Naive B cell (primary cell): ENCODE data around the gene PGM2. TPM values are rescaled to one million over a fixed set of nuclear protein-coding genes. Genes with fewer than 3 reads are reported as not detected.
"Not testable (repeated sequence)": the region's sequence is repeated elsewhere in the genome, so short reads cannot be mapped to it uniquely, and the experiment has no call there.

ENCODE experiments used
- ATAC-seq, 2 donors: fragments of 150-1000 bp; cut with Tn5 transposase; 2 replicates each; pipeline ENCODE4 v1.10.0; 2021; ENCODE audit warnings: low read depth in 2 of 2, mild to moderate bottlenecking in 2 of 2, moderate library complexity in 2 of 2
- DNase-seq: peaks from one replicate; pipeline ENCODE4 v3.0.0; 2022
- H3K27ac Mint-ChIP-seq, 6 donors: one replicate each; pipeline ENCODE4 v1.8.0; 2020 to 2022; ENCODE audit warnings: mild to moderate bottlenecking in 6 of 6, mixed read lengths in 6 of 6, moderate library complexity in 5 of 6, inconsistent platforms in 2 of 6
- H3K27me3 Mint-ChIP-seq, 3 donors: one replicate each; pipeline ENCODE4 v1.8.0; 2021 to 2022; ENCODE audit warnings: mixed read lengths in 3 of 3, mild to moderate bottlenecking in 1 of 3
- H3K36me3 Mint-ChIP-seq, 2 donors: one replicate each; pipeline ENCODE4 v1.8.0; 2020 to 2022; ENCODE audit warnings: mixed read lengths in 2 of 2, inconsistent platforms in 1 of 2, mild to moderate bottlenecking in 1 of 2
- H3K4me1 Mint-ChIP-seq, 3 donors: one replicate each; pipeline ENCODE4 v1.8.0; 2020 to 2022; ENCODE audit warnings: mixed read lengths in 3 of 3, inconsistent platforms in 1 of 3, mild to moderate bottlenecking in 1 of 3, moderate library complexity in 1 of 3
- H3K4me3 Mint-ChIP-seq, 8 donors: one replicate each; pipeline ENCODE4 v1.8.0; 2020 to 2022; ENCODE audit warnings: mild to moderate bottlenecking in 8 of 8, mixed read lengths in 8 of 8, moderate library complexity in 8 of 8, inconsistent platforms in 2 of 8
- H3K9me3 Mint-ChIP-seq, 7 donors: one replicate each; pipeline ENCODE4 v1.8.0; 2020 to 2022; ENCODE audit warnings: mixed read lengths in 7 of 7, mild to moderate bottlenecking in 5 of 7, inconsistent platforms in 2 of 7, moderate library complexity in 1 of 7
- polyA plus RNA-seq, 6 donors: library from polyadenylated mRNA; unstranded; fragments of 300-500 nt; fragmentation: Illumina TruSeq; gene quantifications; one replicate each; pipeline ENCODE4 v1.2.3, GENCODE V29; 2021; ENCODE audit warnings: low read depth in 6 of 6

Gene PGM2
- polyA plus RNA-seq, 6 donors from 2014 or later = 10.5 to 19.8 (median 17.4) TPM

DNA sequence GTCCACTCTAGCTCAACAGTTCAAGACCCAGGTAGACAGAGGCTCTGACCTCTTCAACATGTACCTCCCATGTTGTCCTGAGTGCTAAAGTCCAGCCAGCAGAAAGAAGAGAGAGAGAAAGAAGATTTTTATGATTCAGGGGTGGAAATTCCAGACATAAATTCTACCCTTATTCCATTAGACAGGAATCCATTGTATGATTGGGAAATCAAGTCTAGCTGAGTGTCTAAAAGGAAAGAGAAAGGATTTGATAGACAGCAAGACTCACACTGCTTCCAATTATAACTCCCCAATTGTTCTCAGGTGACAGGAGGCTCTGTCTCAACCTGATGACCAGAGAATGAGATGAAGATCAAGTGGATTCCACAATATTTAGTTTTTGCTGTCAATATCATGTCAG lies 27.9 kb upstream of the PGM2 start:
- peaks cover 5 to 14% (median 8%) of the 10 kb centered on the region in 3 donors for H3K27me3 Mint-ChIP-seq
- DNase-seq (no peak), ATAC-seq (no peak)
- H3K4me1 Mint-ChIP-seq = no peaks in the 10 kb centered on the region
- no peaks in the 10 kb centered on the region for H3K36me3 Mint-ChIP-seq
- no peak overlapping the region for H3K27ac Mint-ChIP-seq
- no peaks in the 10 kb centered on the region for H3K9me3 Mint-ChIP-seq
- H3K4me3 Mint-ChIP-seq = no peak overlapping the region

- ATAC-seq (no peak), DNase-seq (no peak)
- Mint-ChIP-seq H3K27me3 (peaks cover 5 to 10% (median 8%) of the 10 kb centered on the region in 3 donors), H3K27ac (no peak overlapping the region), H3K36me3 (no peaks in the 10 kb centered on the region), H3K4me1 (peaks cover 0 to 5% (median 1%) of the 10 kb centered on the region in 3 donors), H3K9me3 (no peaks in the 10 kb centered on the region), H3K4me3 (no peak overlapping the region)
These were observed 26.4 kb upstream of the PGM2 start for GRCh38 chr4:37799941-37800554.

- DNase-seq (no peak), ATAC-seq (no peak)
- Mint-ChIP-seq H3K4me1 (peaks cover 0 to 5% (median 3%) of the 10 kb centered on the region in 3 donors), H3K27ac (peak overlapping the region in 1 of 6 donors; percentile 19), H3K4me3 (no peak overlapping the region), H3K36me3 (no peaks in the 10 kb centered on the region), H3K9me3 (no peaks in the 10 kb centered on the region), H3K27me3 (peaks cover 0 to 4% (median 0%) of the 10 kb centered on the region in 3 donors)
These were observed 24.3 kb upstream of the PGM2 start for GRCh38 chr4:37802068-37802666.

DNA sequence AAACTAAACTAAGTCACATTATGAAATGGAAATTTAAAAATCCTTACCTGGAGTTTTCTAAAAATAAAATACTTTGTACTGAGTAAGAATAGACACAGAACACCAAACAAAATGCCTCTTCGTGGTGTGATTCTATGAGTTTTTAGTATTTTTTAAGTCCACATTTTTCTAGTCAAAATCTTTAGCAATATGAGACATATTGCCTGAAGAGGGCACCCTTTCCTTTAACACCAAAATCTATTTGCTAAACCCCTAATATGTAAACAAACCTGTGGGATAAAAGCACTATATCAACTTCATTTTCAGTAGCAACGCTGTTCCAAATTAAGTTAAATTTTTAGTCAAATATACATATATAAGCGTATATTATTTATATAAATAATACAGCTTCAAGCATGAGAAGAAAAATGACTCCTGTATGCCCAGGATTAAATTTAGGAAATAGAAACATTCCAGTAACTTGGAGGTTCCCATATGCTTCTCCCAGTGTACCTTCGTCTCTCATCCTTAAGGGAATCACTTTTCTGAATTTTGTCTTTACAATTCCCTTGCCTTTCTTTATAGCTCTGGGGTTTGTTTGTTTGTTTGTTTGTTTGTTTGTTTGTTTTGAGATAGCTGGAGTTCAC lies 23.0 kb upstream of the PGM2 start:
- Mint-ChIP-seq H3K9me3 (no peaks in the 10 kb centered on the region), H3K27ac (no peak overlapping the region), H3K4me1 (peaks cover 0 to 5% (median 3%) of the 10 kb centered on the region in 3 donors), H3K4me3 (no peak overlapping the region), H3K27me3 (peaks cover 0 to 2% (median 0%) of the 10 kb centered on the region in 3 donors), H3K36me3 (no peaks in the 10 kb centered on the region)
- ATAC-seq = peak; percentile 28 to 43
- DNase-seq = peak; percentile 29

DNA sequence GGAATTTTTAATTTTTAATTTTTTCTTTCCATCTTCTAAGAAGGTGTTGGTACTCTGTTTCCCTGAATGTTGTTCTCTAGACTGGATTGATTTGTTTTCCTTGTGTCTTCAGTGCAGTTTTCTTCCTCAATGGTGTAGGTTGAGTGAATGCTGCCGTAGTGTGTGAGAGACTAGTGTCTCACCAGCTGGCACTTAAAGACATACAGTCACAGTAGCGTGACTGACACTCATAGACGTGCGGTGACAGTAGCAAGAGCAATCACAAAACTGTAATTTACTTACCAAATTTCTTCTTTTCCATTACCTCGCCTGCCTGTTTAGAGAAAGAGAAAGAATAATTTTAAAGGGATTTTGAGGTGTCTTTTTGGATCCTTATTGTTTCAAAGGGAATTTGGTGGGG lies 21.4 kb upstream of the PGM2 start:
- Mint-ChIP-seq H3K36me3 (no peaks in the 10 kb centered on the region), H3K27ac (no peak overlapping the region), H3K27me3 (no peaks in the 10 kb centered on the region), H3K9me3 (no peaks in the 10 kb centered on the region), H3K4me3 (no peak overlapping the region), H3K4me1 (peaks cover 0 to 5% (median 3%) of the 10 kb centered on the region in 3 donors)
- DNase-seq = no peak
- ATAC-seq = peak; percentile 42 to 60

DNA sequence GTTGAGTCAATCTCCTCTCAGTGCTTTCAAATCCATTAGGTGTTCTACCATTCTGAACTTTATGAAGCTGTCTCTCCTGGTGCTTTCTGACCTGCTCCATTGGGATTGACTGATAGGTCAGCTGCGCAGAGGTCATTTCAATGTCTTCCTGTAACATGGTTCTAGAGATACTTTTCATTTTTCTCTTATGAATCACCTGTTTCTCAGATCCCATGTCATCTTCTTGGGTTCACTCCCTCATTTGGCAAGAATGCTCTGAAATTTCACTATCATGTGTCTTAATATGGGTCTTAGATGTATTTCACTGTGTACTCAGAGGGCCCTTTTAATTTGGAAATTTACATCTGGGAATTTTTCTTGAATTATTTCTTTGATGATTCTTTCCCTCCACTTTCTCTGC lies 13.8 kb upstream of the PGM2 start:
- ATAC-seq = no peak
- no peaks in the 10 kb centered on the region for H3K36me3 Mint-ChIP-seq
- H3K4me3 Mint-ChIP-seq = no peak overlapping the region
- H3K27me3 Mint-ChIP-seq = no peaks in the 10 kb centered on the region
- no peak overlapping the region for H3K27ac Mint-ChIP-seq
- peaks cover 0 to 5% (median 0%) of the 10 kb centered on the region in 7 donors for H3K9me3 Mint-ChIP-seq
- DNase-seq = no peak
- peaks cover 10 to 13% (median 13%) of the 10 kb centered on the region in 3 donors for H3K4me1 Mint-ChIP-seq

DNA sequence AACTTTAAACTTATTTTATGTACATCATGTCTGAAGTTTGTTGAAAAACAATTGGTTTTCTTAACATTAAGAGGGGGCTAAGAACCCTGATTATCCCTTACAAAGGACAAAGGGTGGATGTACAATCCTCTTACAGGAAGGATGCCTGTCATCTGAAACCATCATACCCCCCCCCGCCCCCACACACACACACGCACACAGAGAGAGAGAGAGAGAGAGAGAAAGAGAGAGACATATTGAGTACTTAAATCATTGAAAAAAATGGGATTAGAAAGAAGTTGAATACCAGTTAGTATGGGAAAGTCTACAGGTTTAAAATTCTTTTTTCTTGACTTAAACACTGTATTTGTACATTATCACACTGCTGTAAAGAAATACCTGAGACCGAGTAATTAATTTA lies 10.9 kb upstream of the PGM2 start:
- Mint-ChIP-seq H3K27ac (peak overlapping the region in 5 of 6 donors; percentile 30 to 87 (median 57)), H3K27me3 (no peaks in the 10 kb centered on the region), H3K36me3 (no peaks in the 10 kb centered on the region), H3K9me3 (peaks cover 0 to 5% (median 0%) of the 10 kb centered on the region in 7 donors), H3K4me1 (peaks cover 10 to 17% (median 13%) of the 10 kb centered on the region in 3 donors), H3K4me3 (peak overlapping the region; percentile 9 to 78 (median 47))
- DNase-seq (no peak), ATAC-seq (no peak)

DNA sequence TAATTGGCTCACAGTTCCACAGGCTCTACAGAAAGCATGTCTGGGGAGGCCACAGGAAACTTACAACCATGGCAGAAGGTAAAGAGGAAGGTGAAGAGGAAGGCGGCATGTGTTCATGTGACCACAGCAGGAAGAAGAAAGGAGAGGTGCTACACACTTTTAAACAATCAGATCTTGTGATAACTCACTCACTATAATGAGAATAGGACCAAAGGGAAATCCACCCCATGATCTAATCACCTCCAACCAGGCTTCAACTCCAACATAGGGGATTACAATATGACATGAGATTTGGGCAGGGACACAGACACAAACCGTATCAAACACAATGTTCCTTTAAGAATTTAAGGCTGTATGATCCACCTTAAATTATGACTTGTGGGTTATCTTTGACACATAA lies 10.5 kb upstream of the PGM2 start:
- Mint-ChIP-seq H3K36me3 (no peaks in the 10 kb centered on the region), H3K9me3 (peaks cover 0 to 5% (median 0%) of the 10 kb centered on the region in 7 donors), H3K27ac (peak overlapping the region; percentile 30 to 87 (median 61)), H3K4me1 (peaks cover 10 to 17% (median 13%) of the 10 kb centered on the region in 3 donors), H3K27me3 (no peaks in the 10 kb centered on the region), H3K4me3 (peak overlapping the region; percentile 9 to 78 (median 47))
- DNase-seq (peak; percentile 15), ATAC-seq (peak; percentile 67 to 75)

GRCh38 chr4:37816719-37817118 lies 9.8 kb upstream of the PGM2 start:
- Mint-ChIP-seq H3K27me3 (no peaks in the 10 kb centered on the region), H3K4me1 (peaks cover 10 to 17% (median 13%) of the 10 kb centered on the region in 3 donors), H3K4me3 (peak overlapping the region in 1 of 8 donors; percentile 70), H3K36me3 (no peaks in the 10 kb centered on the region), H3K27ac (peak overlapping the region in 1 of 6 donors; percentile 29), H3K9me3 (peaks cover 0 to 5% (median 0%) of the 10 kb centered on the region in 7 donors)
- DNase-seq (no peak), ATAC-seq (no peak)

DNA sequence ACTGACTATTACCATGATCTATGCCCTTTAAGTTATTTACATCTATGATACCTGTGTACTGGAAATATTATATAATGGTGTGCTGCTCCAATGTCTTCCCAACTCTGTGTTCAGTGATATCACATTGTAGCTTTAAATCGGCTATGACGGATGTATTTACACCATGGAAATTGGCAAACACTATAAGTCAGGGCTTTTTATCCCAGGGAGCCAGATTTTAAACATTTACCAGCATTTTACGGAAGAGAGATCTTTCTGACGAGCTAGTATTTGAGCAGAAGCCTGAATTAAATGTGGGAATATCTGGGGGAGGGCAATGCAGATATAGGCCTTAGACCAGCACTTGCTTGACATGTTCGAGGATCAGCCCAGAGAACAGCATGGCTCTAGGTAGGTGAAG lies 7.7 kb upstream of the PGM2 start:
- DNase-seq = no peak
- Mint-ChIP-seq H3K27me3 (no peaks in the 10 kb centered on the region), H3K4me1 (peaks cover 10 to 17% (median 13%) of the 10 kb centered on the region in 3 donors), H3K9me3 (peaks cover 0 to 5% (median 0%) of the 10 kb centered on the region in 7 donors), H3K27ac (peak overlapping the region in 2 of 6 donors; percentile 3 to 74), H3K4me3 (no peak overlapping the region), H3K36me3 (no peaks in the 10 kb centered on the region)
- ATAC-seq = no peak

DNA sequence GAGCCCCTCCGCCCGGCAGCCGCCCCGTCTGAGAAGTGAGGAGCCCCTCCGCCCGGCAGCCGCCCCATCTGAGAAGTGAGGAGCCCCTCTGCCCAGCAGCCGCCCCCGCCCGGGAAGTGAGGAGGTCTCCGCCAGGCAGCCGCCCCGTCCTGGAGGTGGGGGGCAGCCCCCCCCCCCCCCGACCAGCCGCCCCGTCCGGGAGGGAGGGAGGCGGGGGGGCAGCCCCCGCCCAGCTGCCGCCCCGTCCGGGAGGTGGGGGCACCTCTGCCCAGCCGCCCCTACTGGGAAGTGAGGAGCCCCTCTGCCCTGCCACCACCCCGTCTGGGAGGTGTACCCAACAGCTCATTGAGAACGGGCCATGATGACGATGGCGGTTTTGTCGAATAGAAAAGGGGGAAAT lies 6.0 kb upstream of the PGM2 start:
- not testable (repeated sequence) for H3K4me3 Mint-ChIP-seq, DNase-seq, H3K36me3 Mint-ChIP-seq, H3K27me3 Mint-ChIP-seq, ATAC-seq, H3K27ac Mint-ChIP-seq, H3K9me3 Mint-ChIP-seq
- peaks cover 15 to 18% (median 17%) of the 10 kb centered on the region in 3 donors for H3K4me1 Mint-ChIP-seq

DNA sequence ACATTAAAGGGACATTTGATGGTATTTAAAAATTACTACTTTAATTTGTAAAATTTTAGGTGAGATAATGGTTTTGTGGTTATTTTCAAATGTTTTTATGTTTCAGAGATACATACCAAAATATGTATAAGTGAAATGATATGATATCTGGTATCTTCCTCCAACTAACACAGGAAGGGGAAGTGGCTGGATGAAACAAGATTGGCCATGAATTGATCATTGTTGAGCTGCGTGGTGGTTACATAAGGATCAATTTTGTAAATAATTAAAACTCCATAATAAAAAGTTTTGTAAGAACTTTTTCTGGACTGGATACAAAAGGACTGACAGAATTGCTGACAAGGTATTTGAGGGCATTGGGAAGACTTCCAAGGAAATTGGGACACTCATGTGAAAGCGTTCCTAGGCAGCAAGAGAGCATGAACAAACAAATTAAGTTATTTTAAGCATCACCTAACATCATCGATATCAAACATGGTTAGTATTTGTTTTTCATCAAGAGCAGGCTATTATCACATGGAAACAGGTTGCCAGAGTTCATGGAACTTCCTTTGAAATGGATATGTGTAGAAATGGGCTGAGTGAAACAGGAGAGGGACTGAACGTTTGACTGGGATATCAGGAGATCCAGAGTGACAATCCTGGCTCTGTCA lies 4.4 kb upstream of the PGM2 start:
- Mint-ChIP-seq H3K27ac (peak overlapping the region in 1 of 6 donors; percentile 69), H3K4me3 (peak overlapping the region in 1 of 8 donors; percentile 72), H3K27me3 (no peaks in the 10 kb centered on the region), H3K4me1 (peaks cover 8 to 18% (median 15%) of the 10 kb centered on the region in 3 donors), H3K36me3 (no peaks in the 10 kb centered on the region), H3K9me3 (peaks cover 0 to 2% (median 0%) of the 10 kb centered on the region in 7 donors)
- DNase-seq (no peak), ATAC-seq (no peak)

GRCh38 chr4:37825501-37825900 lies 985 bp upstream of the PGM2 start:
- Mint-ChIP-seq H3K27ac (peak overlapping the region; percentile 91 to 99 (median 96)), H3K4me1 (peaks cover 25 to 33% (median 29%) of the 10 kb centered on the region in 3 donors), H3K4me3 (peak overlapping the region; percentile 91 to 100 (median 98))
- H3K36me3 Mint-ChIP-seq, DNase-seq, H3K9me3 Mint-ChIP-seq, H3K27me3 Mint-ChIP-seq, ATAC-seq: not testable (repeated sequence)
